H1 (cell line): ENCODE data around the gene ELMOD1. TPM values are rescaled to one million over a fixed set of nuclear protein-coding genes. Genes with fewer than 3 reads are reported as not detected.
A peak's percentile ranks its signal among the peaks of the same experiment; 100 is the strongest.

Source experiments
- CTCF ChIA-PET: fragments of 300-600 bp; sonication (Branson Sonifier 250); formaldehyde crosslinking; loops from one replicate; lab custom pipeline; 2021; ENCODE audit not compliant: partially characterized antibody; lab: Charles Lee
- POLR2A ChIA-PET: fragments of 300-600 bp; sonication (Branson Sonifier 250); formaldehyde crosslinking; loops from one replicate; lab custom pipeline; 2021; ENCODE audit warnings: inconsistent platforms; ENCODE audit not compliant: partially characterized antibody; lab: Charles Lee
- DNase-seq, 2 experiments: peaks; one replicate each; pipeline versions ENCODE4 v3.0.0 to v3.0.0-alpha.2; 2010 to 2022; ENCODE audit warnings: low spot score in 2 of 2, low read depth in 1 of 2, mixed read lengths in 1 of 2
- FAIRE-seq: peaks from 2 replicates; lab custom pipeline; 2011; peaks lifted over from hg19 to GRCh38; lab: Jason Lieb, UNC
- H2AFZ ChIP-seq: 2 replicates; pipeline ENCODE4 v1.8.1; 2012; ENCODE audit warnings: low read length, inconsistent platforms
- H2AK5ac ChIP-seq: 2 replicates; pipeline ENCODE4 v1.6.1; 2013; ENCODE audit warnings: low read depth, low read length
- H2BK120ac ChIP-seq: replicated peaks from 2 replicates; pipeline ENCODE3; 2013; ENCODE audit warnings: low read depth, low read length, inconsistent platforms
- H2BK12ac ChIP-seq: 2 replicates; pipeline ENCODE4 v1.6.1; 2013; ENCODE audit warnings: low read depth, low read length
- H2BK15ac ChIP-seq: 2 replicates; pipeline ENCODE4 v1.6.1; 2013; ENCODE audit warnings: low read length
- H2BK20ac ChIP-seq: 2 replicates; pipeline ENCODE4 v1.6.1; 2013; ENCODE audit warnings: low read length
- H2BK5ac ChIP-seq: 2 replicates; pipeline ENCODE4 v1.6.1; 2013; ENCODE audit warnings: low read depth, low read length
- H3K14ac ChIP-seq: 2 replicates; pipeline ENCODE4 v1.6.1; 2013; ENCODE audit warnings: inconsistent platforms; ENCODE audit not compliant: insufficient read length
- H3K18ac ChIP-seq: 2 replicates; pipeline ENCODE4 v1.6.1; 2013; ENCODE audit warnings: low read length; ENCODE audit errors: extremely low read depth
- H3K23ac ChIP-seq: 2 replicates; pipeline ENCODE4 v1.6.1; 2013; ENCODE audit warnings: inconsistent platforms; ENCODE audit not compliant: insufficient read length
- H3K23me2 ChIP-seq: 2 replicates; pipeline ENCODE4 v1.6.1; 2013; ENCODE audit warnings: low read depth, low read length
- H3K27ac ChIP-seq: 2 replicates; pipeline ENCODE4 v1.6.1; 2011; ENCODE audit warnings: low read depth, low read length, inconsistent platforms
- H3K27me3 ChIP-seq, 4 experiments: replicated peaks in 1 of 4; 1 replicate in 1 of 4; 2 replicates in 3 of 4; pipeline versions ENCODE4 v1.6.1 to v1.8.1; 2011 to 2013; ENCODE audit warnings: low read length in 3 of 4, mild to moderate bottlenecking in 3 of 4, inconsistent platforms in 2 of 4, mixed read lengths in 2 of 4, moderate library complexity in 1 of 4; ENCODE audit not compliant: control insufficient read depth in 3 of 4, insufficient read depth in 3 of 4; ENCODE audit errors: extremely low read depth in 1 of 4
- H3K36me3 ChIP-seq, 4 experiments: 2 replicates each; pipeline versions ENCODE4 v1.6.1 to v1.8.1; 2011 to 2013; ENCODE audit warnings: mild to moderate bottlenecking in 4 of 4, low read length in 3 of 4, moderate library complexity in 2 of 4, control low read depth in 1 of 4, inconsistent platforms in 1 of 4; ENCODE audit not compliant: insufficient read depth in 4 of 4, control insufficient read depth in 2 of 4
- H3K4ac ChIP-seq: replicated peaks from 2 replicates; pipeline ENCODE3; 2013; ENCODE audit warnings: low read length, low read depth, mixed read lengths, inconsistent platforms; ENCODE audit not compliant: insufficient read length
- H3K4me1 ChIP-seq, 4 experiments: replicated peaks in 1 of 4; 1 replicate in 1 of 4; 2 replicates in 3 of 4; pipeline versions ENCODE4 v1.6.1 to v1.8.1; 2011 to 2013; ENCODE audit warnings: low read length in 3 of 4, inconsistent platforms in 2 of 4, mixed read lengths in 1 of 4; ENCODE audit not compliant: insufficient read depth in 4 of 4, control insufficient read depth in 3 of 4
- H3K4me2 ChIP-seq, 2 experiments: 2 replicates each; pipeline versions ENCODE4 v1.6.1 to v1.8.1; 2011 to 2013; ENCODE audit warnings: low read depth in 2 of 2, low read length in 2 of 2, control low read depth in 1 of 2, inconsistent platforms in 1 of 2, mild to moderate bottlenecking in 1 of 2; ENCODE audit not compliant: insufficient read depth in 1 of 2
- H3K4me3 ChIP-seq, 4 experiments: fragments of 200-600, 300-600 bp in 1 of 4; sonication (generic), shearing (Covaris generic), sonication (Bioruptor Twin) in 1 of 4; 2 replicates each; pipeline versions ENCODE4 v1.5.1 to v1.8.1; 2011 to 2016; ENCODE audit warnings: low read length in 4 of 4, low read depth in 3 of 4, control low read depth in 2 of 4, inconsistent platforms in 2 of 4, mild to moderate bottlenecking in 2 of 4, mixed read lengths in 1 of 4, moderate library complexity in 1 of 4; ENCODE audit not compliant: insufficient read depth in 2 of 4; ENCODE audit errors: extremely low read depth in 1 of 4
- H3K56ac ChIP-seq: replicated peaks from 2 replicates; pipeline ENCODE3; 2013; ENCODE audit warnings: low read depth, mild to moderate bottlenecking, mixed read lengths, low read length, inconsistent platforms; ENCODE audit not compliant: insufficient read length
- H3K79me1 ChIP-seq: 2 replicates; pipeline ENCODE4 v1.6.1; 2013; ENCODE audit warnings: low read depth, low read length, control low read depth
- H3K79me2 ChIP-seq, 2 experiments: 2 replicates each; pipeline versions ENCODE4 v1.6.1 to v1.8.1; 2012 to 2013; ENCODE audit warnings: low read length in 2 of 2, mild to moderate bottlenecking in 2 of 2, inconsistent platforms in 1 of 2; ENCODE audit not compliant: insufficient read depth in 2 of 2, control insufficient read depth in 1 of 2
- H3K9ac ChIP-seq, 4 experiments: replicated peaks in 1 of 4; 1 replicate in 1 of 4; 2 replicates in 3 of 4; pipeline versions ENCODE4 v1.6.1 to v1.8.1; 2011 to 2013; ENCODE audit warnings: low read depth in 3 of 4, low read length in 3 of 4, control low read depth in 2 of 4, mild to moderate bottlenecking in 2 of 4, moderate library complexity in 2 of 4, inconsistent platforms in 1 of 4; ENCODE audit errors: extremely low read depth in 1 of 4
- H3K9me3 ChIP-seq, 2 experiments: 2 replicates each; pipeline versions ENCODE4 v1.6.1 to v1.8.1; 2012 to 2013; ENCODE audit warnings: mild to moderate bottlenecking in 2 of 2, moderate library complexity in 2 of 2, control low read depth in 1 of 2, inconsistent platforms in 1 of 2, low read depth in 1 of 2, low read length in 1 of 2, mixed read lengths in 1 of 2; ENCODE audit not compliant: insufficient read depth in 2 of 2
- H4K20me1 ChIP-seq, 2 experiments: replicated peaks in 1 of 2; 2 replicates each; pipeline versions ENCODE3 to v1.8.1; 2011 to 2013; ENCODE audit warnings: inconsistent platforms in 2 of 2, low read length in 2 of 2, mild to moderate bottlenecking in 1 of 2; ENCODE audit not compliant: insufficient read depth in 2 of 2, control insufficient read depth in 1 of 2
- H4K5ac ChIP-seq: 2 replicates; pipeline ENCODE4 v1.6.1; 2013; ENCODE audit warnings: low read length, low read depth, mixed read lengths, inconsistent platforms; ENCODE audit not compliant: insufficient read length
- H4K8ac ChIP-seq: 2 replicates; pipeline ENCODE4 v1.8.0; 2013; ENCODE audit warnings: mild to moderate bottlenecking, moderate library complexity, low read length, inconsistent platforms; ENCODE audit not compliant: insufficient read depth; ENCODE audit errors: extremely low read depth
- H4K91ac ChIP-seq: replicated peaks from 2 replicates; pipeline ENCODE3; 2013; ENCODE audit warnings: low read length, mixed read lengths, inconsistent platforms; ENCODE audit not compliant: insufficient read length
- EP300 ChIP-seq, 2 experiments: IDR thresholded peaks; 1 replicate in 1 of 2; 2 replicates in 1 of 2; pipeline ENCODE4 v1.6.1; 2011 to 2012; ENCODE audit warnings: low read depth in 2 of 2, low read length in 2 of 2, mild to moderate bottlenecking in 2 of 2, borderline replicate concordance in 1 of 2, inconsistent platforms in 1 of 2, moderate library complexity in 1 of 2
- FOSL1 ChIP-seq: IDR thresholded peaks from 2 replicates; pipeline ENCODE4 v1.6.1; 2011; ENCODE audit warnings: mild to moderate bottlenecking, low read depth, low read length, moderate library complexity; ENCODE audit not compliant: insufficient read depth
- GABPA ChIP-seq: IDR thresholded peaks from 2 replicates; pipeline ENCODE4 v1.6.1; 2011; ENCODE audit warnings: mild to moderate bottlenecking, low read length, moderate library complexity, borderline replicate concordance; ENCODE audit not compliant: insufficient read depth
- KDM1A ChIP-seq: fragments of 200-600, 300-600 bp; sonication (generic); IDR thresholded peaks from 2 replicates; pipeline ENCODE4 v1.7.1; 2016; ENCODE audit warnings: mild to moderate bottlenecking, low read length, borderline replicate concordance
- KDM4A ChIP-seq: IDR thresholded peaks from one replicate; pipeline ENCODE4 v1.7.1; 2012; ENCODE audit warnings: low read depth, mild to moderate bottlenecking, moderate library complexity, low read length, inconsistent platforms; ENCODE audit not compliant: severe bottlenecking
- MAFK ChIP-seq: IDR thresholded peaks from 2 replicates; pipeline ENCODE4 v1.6.1; 2012; ENCODE audit warnings: low read depth, mild to moderate bottlenecking, improper control_type of control experiment, low read length
- NRF1 ChIP-seq: IDR thresholded peaks from 2 replicates; pipeline ENCODE4 v1.6.1; 2011; ENCODE audit warnings: mild to moderate bottlenecking, low read depth, low read length, improper control_type of control experiment
- POLR2A ChIP-seq, 2 experiments: IDR thresholded peaks; 1 replicate in 1 of 2; 2 replicates in 1 of 2; pipeline ENCODE4 v1.6.1; 2011; ENCODE audit warnings: low read depth in 2 of 2, low read length in 2 of 2, mild to moderate bottlenecking in 2 of 2; ENCODE audit errors: control extremely low read depth in 1 of 2
- RFX5 ChIP-seq: IDR thresholded peaks from 2 replicates; pipeline ENCODE4 v1.6.1; 2011; ENCODE audit warnings: low read depth, low read length, improper control_type of control experiment, borderline replicate concordance
- SAP30 ChIP-seq: fragments of 300-600 bp; sonication (generic); IDR thresholded peaks from 2 replicates; pipeline ENCODE4 v1.7.1; 2012; ENCODE audit warnings: low read length, moderate library complexity, mild to moderate bottlenecking, inconsistent platforms; ENCODE audit not compliant: insufficient read depth, insufficient replicate concordance
- TEAD4 ChIP-seq: IDR thresholded peaks from 2 replicates; pipeline ENCODE4 v1.6.1; 2012; ENCODE audit warnings: low read depth, low read length, inconsistent platforms, mixed read lengths
- YY1 ChIP-seq: IDR thresholded peaks from 2 replicates; pipeline ENCODE4 v1.6.1; 2011; ENCODE audit warnings: low read depth, mild to moderate bottlenecking, low read length
- WGBS, 2 experiments: shearing (Covaris generic) in 1 of 2; methylation state at CpG; one replicate each; pipeline versions ENCODE4 v1.1.6 to v1.1.7; 2013 to 2015; ENCODE audit warnings: low lambda C conversion rate in 2 of 2, mixed read lengths in 2 of 2, inconsistent platforms in 1 of 2, low coverage in 1 of 2, missing lambda C conversion rate in 1 of 2; ENCODE audit not compliant: insufficient replicate concordance in 2 of 2, insufficient coverage in 1 of 2, insufficient read length in 1 of 2; ENCODE audit errors: extremely low coverage in 1 of 2, missing lambda C conversion rate in 1 of 2; 5-methylcytosine and 5-hydroxymethylcytosine counted together
- polyA plus RNA-seq, 7 experiments: library from polyadenylated mRNA; depleted of rRNA in 3 of 7; stranded (reverse) in 5 of 7; unstranded in 2 of 7; fragments of >200 nt in 5 of 7; fragments of 200-250 nt in 2 of 7; gene quantifications; 1 replicate in 5 of 7; 2 replicates in 1 of 7; 4 replicates in 1 of 7; pipeline versions ENCODE4 v1.2.1 to v1.2.3, GENCODE V29; 2011 to 2013; ENCODE audit warnings: missing spikeins in 2 of 7, mixed read lengths in 2 of 7
- total RNA-seq: library from RNA; stranded (reverse); fragmentation: NEBNext Ultra II Directional; extraction: Animal tissue kit (Norgen Biotek cat#: 25700); gene quantifications from 2 replicates; pipeline ENCODE4 v1.2.1, GENCODE V29; 2021

ELMOD1 gene
- total and polyA plus RNA-seq, 2 of the 8 experiments (the other 6 are each of a cell fraction or from before 2014, with no cell fraction given), result 0.47 to 1.6 TPM

- no peak overlapping the region for H4K8ac ChIP-seq
- H3K9ac ChIP-seq, result no peak overlapping the region
- no peak overlapping the region for H2BK20ac ChIP-seq
- CTCF ChIA-PET, result interaction anchor here (0.6 to 1.5 kb wide), 5 partner anchors 10 to 235 kb away, joined by 3 to 4 read pairs (median 3); no protein-coding TSS in a partner anchor
- peaks cover 0 to 4% (median 3%) of the 10 kb centered on the region in 4 experiments; a peak in 3 of 7 replicates for H3K4me1 ChIP-seq
- no peak overlapping the region for H3K4me3 ChIP-seq
- no peak overlapping the region for H2BK5ac ChIP-seq
- H3K9me3 ChIP-seq, result no peaks in the 10 kb centered on the region
- no peaks in the 10 kb centered on the region for H3K79me1 ChIP-seq
- POLR2A ChIA-PET, result no interaction called here
- no peaks in the 10 kb centered on the region for H3K23me2 ChIP-seq
- 95% methylated on average over 1 of the region's 1 CpG; no CpG with 5 or more reads in 1 of the 2 experiments for WGBS, 2 experiments
- H4K5ac ChIP-seq, result no peak overlapping the region
- no peaks in the 10 kb centered on the region for H3K36me3 ChIP-seq
- no peak overlapping the region for H2AFZ ChIP-seq
- no peak overlapping the region for H4K91ac ChIP-seq
- peak overlapping the region; percentile 4 for H3K4ac ChIP-seq
- FAIRE-seq, result no peak
- H2AK5ac ChIP-seq, result no peak overlapping the region
- H3K4me2 ChIP-seq, result no peak overlapping the region
- no peak overlapping the region for H3K23ac ChIP-seq
- H3K27ac ChIP-seq, result no peak overlapping the region
- H3K56ac ChIP-seq, result no peak overlapping the region
- no peak overlapping the region for H3K14ac ChIP-seq
- no peaks in the 10 kb centered on the region for H3K79me2 ChIP-seq
- no peak overlapping the region for H2BK12ac ChIP-seq
- no peaks in the 10 kb centered on the region for H3K27me3 ChIP-seq
- no peak for DNase-seq
- no peak overlapping the region for H2BK15ac ChIP-seq
- no peak overlapping the region for H2BK120ac ChIP-seq
- H4K20me1 ChIP-seq, result no peaks in the 10 kb centered on the region
- H3K18ac ChIP-seq, result no peak overlapping the region
- TF ChIP-seq POLR2A (IDR thresholded peaks at IDR 0.05; ENCODE audit: control extremely low read depth in 1 of 2, low read depth in 2 of 2, low read length in 2 of 2), result no peak
- TF ChIP-seq EP300 (IDR thresholded peaks at IDR 0.05; ENCODE audit: borderline replicate concordance in 1 of 2, low read depth in 2 of 2, low read length in 2 of 2), result no peak
- TF ChIP-seq MAFK, result no peak
- TF ChIP-seq NRF1, result no peak
- no peak for TF ChIP-seq YY1
- no peak for TF ChIP-seq TEAD4
- no peak for TF ChIP-seq KDM1A
- TF ChIP-seq SAP30, result no peak
- no peak for TF ChIP-seq KDM4A
- TF ChIP-seq RFX5, result no peak
- TF ChIP-seq GABPA, result no peak
- no peak for TF ChIP-seq FOSL1
Observed at GRCh38 chr11:107661656-107662055, 70.7 kb downstream of the ELMOD1 start.
